K562 (cell line): ENCODE results near the gene NKX6-2. TPM values are rescaled to one million over a fixed set of nuclear protein-coding genes. Genes with fewer than 3 reads are reported as not detected.

Source experiments
- ATAC-seq: fragments of 200-7000 bp; cut with Tn5 transposase; 3 replicates; pipeline ENCODE4 v1.9.1; 2020; ENCODE audit warnings: moderate library complexity
- BruUV-seq: library from RNA; stranded (reverse); fragments of 400-500 nt; replicated peaks from 2 replicates; lab custom pipeline; 2021; lab: Mats Ljungman, UMichigan
- CTCF ChIA-PET: fragments of 300-600 bp; formaldehyde crosslinking; extraction: SDS; loops from one replicate; lab custom pipeline; 2021; ENCODE audit warnings: low intra/inter-chr PET ratio; lab: Yijun Ruan, JAX
- POLR2A ChIA-PET: fragments of 300-600, 350-650 bp; sonication (Branson Sonifier 250); formaldehyde crosslinking; extraction: SDS; loops from one replicate; lab custom pipeline; 2021; ENCODE audit warnings: antibody characterized with exemption, inconsistent platforms; lab: Yijun Ruan, JAX
- DNase-seq, 4 experiments: peaks; one replicate each; pipeline versions ENCODE4 v3.0.0 to v3.0.0-alpha.2; 2011 to 2018; ENCODE audit warnings: low spot score in 3 of 4, mixed read lengths in 3 of 4; ENCODE audit errors: extremely low read depth in 1 of 4
- FAIRE-seq: peaks from 2 replicates; lab custom pipeline; 2011; peaks lifted over from hg19 to GRCh38; lab: Jason Lieb, UNC
- H2AFZ ChIP-seq: 2 replicates; pipeline ENCODE4 v1.6.0; 2011; ENCODE audit warnings: low read depth, low read length, control low read depth, inconsistent platforms
- H3K27ac ChIP-seq: fragments of 200-600 bp; 3 replicates; pipeline ENCODE4 v1.8.0; 2011; ENCODE audit warnings: low read depth, mild to moderate bottlenecking, control low read depth, inconsistent platforms, low read length, moderate library complexity, mixed read lengths; ENCODE audit errors: extremely low read depth
- H3K27me3 ChIP-seq, 2 experiments: fragments of 300-600 bp in 1 of 2; 2 replicates in 1 of 2; 3 replicates in 1 of 2; pipeline versions ENCODE4 v1.6.0 to v1.8.0; 2011; ENCODE audit warnings: inconsistent platforms in 2 of 2, low read length in 2 of 2, mild to moderate bottlenecking in 1 of 2, mixed read lengths in 1 of 2, moderate library complexity in 1 of 2; ENCODE audit not compliant: control insufficient read depth in 2 of 2, insufficient read depth in 2 of 2
- H3K36me3 ChIP-seq: fragments of 300-600 bp; 3 replicates; pipeline ENCODE4 v1.8.0; 2011; ENCODE audit warnings: mild to moderate bottlenecking, low read length, inconsistent platforms; ENCODE audit not compliant: control insufficient read depth, insufficient read depth
- H3K4me1 ChIP-seq, 2 experiments: fragments of 200-600 bp in 1 of 2; replicated peaks in 1 of 2; 2 replicates in 1 of 2; 3 replicates in 1 of 2; pipeline versions ENCODE4 v1.5.1 to v1.8.0; 2011; ENCODE audit warnings: inconsistent platforms in 2 of 2, low read length in 2 of 2, mild to moderate bottlenecking in 1 of 2, mixed read lengths in 1 of 2, moderate library complexity in 1 of 2; ENCODE audit not compliant: control insufficient read depth in 2 of 2, insufficient read depth in 2 of 2
- H3K4me2 ChIP-seq: 2 replicates; pipeline ENCODE4 v1.6.1; 2011; ENCODE audit warnings: low read length, control low read depth, inconsistent platforms, mixed read lengths; ENCODE audit not compliant: insufficient read depth
- H3K4me3 ChIP-seq: fragments of 200-600 bp; sonication (generic), shearing (Covaris generic); 2 replicates; pipeline ENCODE4 v1.5.1; 2016; ENCODE audit warnings: control low read depth, inconsistent platforms
- H3K79me2 ChIP-seq: fragments of 200-600 bp; 3 replicates; pipeline ENCODE4 v1.8.0; 2011; ENCODE audit warnings: low read length, inconsistent platforms; ENCODE audit not compliant: control insufficient read depth, insufficient read depth
- H3K9ac ChIP-seq, 2 experiments: 2 replicates each; pipeline versions ENCODE4 v1.6.0 to v1.6.1; 2011; ENCODE audit warnings: low read depth in 2 of 2, low read length in 2 of 2, control low read depth in 1 of 2, inconsistent platforms in 1 of 2, mild to moderate bottlenecking in 1 of 2, mixed read lengths in 1 of 2; ENCODE audit not compliant: insufficient read depth in 1 of 2
- H3K9me1 ChIP-seq: one replicate; pipeline ENCODE4 v1.6.0; 2011; ENCODE audit warnings: inconsistent platforms, mild to moderate bottlenecking, low read length, moderate library complexity; ENCODE audit not compliant: control insufficient read depth, insufficient read depth
- H3K9me3 ChIP-seq: replicated peaks from 2 replicates; pipeline ENCODE4 v1.5.1; 2011; ENCODE audit warnings: low read depth, low read length, inconsistent platforms; ENCODE audit not compliant: control insufficient read depth, insufficient read depth
- H4K20me1 ChIP-seq: replicated peaks from 2 replicates; pipeline ENCODE4 v1.6.1; 2011; ENCODE audit warnings: low read length, inconsistent platforms, mixed read lengths; ENCODE audit not compliant: control insufficient read depth, insufficient read depth
- BACH1 ChIP-seq: fragments of 200-800 bp; sonication (Bioruptor generic); IDR thresholded peaks from 2 replicates; pipeline ENCODE4 v1.6.1; 2016; ENCODE audit warnings: missing genetic modification characterization, missing compliant biosample characterization
- BCOR ChIP-seq: fragments of 450-650 bp; IDR thresholded peaks from 2 replicates; pipeline ENCODE4 v1.6.1; 2016
- MLLT1 ChIP-seq, 2 experiments: fragments of 450-650 bp; IDR thresholded peaks; 2 replicates each; pipeline ENCODE4 v1.6.1; 2016
- NCOR1 ChIP-seq: fragments of 450-650 bp; IDR thresholded peaks from 2 replicates; pipeline ENCODE4 v1.6.1; 2016; ENCODE audit warnings: mild to moderate bottlenecking, moderate library complexity
- POU5F1 ChIP-seq: fragments of 150-350 bp; IDR thresholded peaks from 2 replicates; pipeline ENCODE4 v1.6.1; 2014; ENCODE audit warnings: borderline replicate concordance, low read length, low read depth, mild to moderate bottlenecking; ENCODE audit not compliant: partially characterized antibody
- RBM25 ChIP-seq: fragments of 200-400 bp; formaldehyde crosslinking; IDR thresholded peaks from 2 replicates; pipeline ENCODE4 v1.6.1; 2018; ENCODE audit warnings: low read length, low read depth, moderate library complexity; ENCODE audit not compliant: severe bottlenecking
- SAP30 ChIP-seq: fragments of 200-600 bp; sonication (generic); IDR thresholded peaks from 2 replicates; pipeline ENCODE4 v1.6.1; 2012; ENCODE audit warnings: borderline replicate concordance, low read depth, mild to moderate bottlenecking, moderate library complexity, low read length, control low read depth, inconsistent platforms; ENCODE audit not compliant: insufficient read depth, poor library complexity, severe bottlenecking
- SP1 ChIP-seq: sonication (generic); formaldehyde crosslinking; IDR thresholded peaks from 2 replicates; pipeline ENCODE4 v1.8.1; 2022; ENCODE audit warnings: mild to moderate bottlenecking, missing genetic modification reagents
- SPI1 ChIP-seq: IDR thresholded peaks from 2 replicates; pipeline ENCODE4 v1.6.1; 2011; ENCODE audit warnings: low read depth, low read length, control low read depth, borderline replicate concordance
- TRIM28 ChIP-seq: fragments of 450-650 bp; IDR thresholded peaks from 2 replicates; pipeline ENCODE4 v1.6.1; 2017
- ZNF282 ChIP-seq: sonication (generic); formaldehyde crosslinking; IDR thresholded peaks from 2 replicates; pipeline ENCODE4 v1.8.1; 2023; ENCODE audit warnings: missing genetic modification reagents
- WGBS: fragments of 100-300 bp; shearing (Covaris generic); methylation state at CpG from one replicate; pipeline ENCODE4 v1.1.6; 2016; ENCODE audit warnings: low coverage, mixed read lengths; ENCODE audit not compliant: insufficient coverage; ENCODE audit errors: missing lambda C conversion rate; 5-methylcytosine and 5-hydroxymethylcytosine counted together
- in situ Hi-C: fragments of 300-500 bp; cut with MboI; formaldehyde crosslinking; loops from 4 replicates; pipeline ENCODE4 v1.15.0; 2018; ENCODE audit warnings: inconsistent platforms, mixed read lengths
- intact Hi-C: fragments of 100-400 bp; cut with micrococcal nuclease; formaldehyde crosslinking; loops from 2 replicates; pipeline ENCODE4 v1.14.2; 2022
- polyA plus RNA-seq, 8 experiments: library from polyadenylated mRNA; depleted of rRNA in 4 of 8; stranded (reverse) in 5 of 8; unstranded in 3 of 8; fragments of >200 nt; fragmentation: Nextera tagmentation in 2 of 8; fragmentation: Illumina TruSeq in 1 of 8; extraction: Ambion mirVana in 2 of 8; extraction: Trizol in 1 of 8; gene quantifications; 2 replicates each; pipeline versions ENCODE4 v1.2.1 to v1.2.3, GENCODE V29; 2011 to 2014; ENCODE audit warnings: inconsistent platforms in 1 of 8, missing spikeins in 1 of 8
- total RNA-seq, 7 experiments: library from RNA; depleted of rRNA in 6 of 7; stranded (reverse); fragments of >200 nt in 6 of 7; fragmentation: Illumina TruSeq in 2 of 7; extraction: Trizol in 2 of 7; gene quantifications; 2 replicates each; pipeline versions ENCODE4 v1.2.1 to v1.2.3, GENCODE V29; 2011 to 2021; ENCODE audit warnings: low replicate concordance in 1 of 7
- TF ChIP-seq, protein P1 (sequence below): fragments of 250-450 bp; sonication (Bioruptor Pico); IDR thresholded peaks from 2 replicates; pipeline ENCODE4 v1.4.0; 2020; ENCODE audit warnings: mild to moderate bottlenecking
- TF ChIP-seq, protein P2 (sequence below): sonication (generic); formaldehyde crosslinking; IDR thresholded peaks from 2 replicates; pipeline ENCODE4 v1.8.0; 2023; ENCODE audit warnings: mild to moderate bottlenecking, missing genetic modification reagents
- TF ChIP-seq, protein P3 (sequence below): fragments of 250-450 bp; sonication (Bioruptor Pico); IDR thresholded peaks from 2 replicates; pipeline ENCODE4 v1.4.0; 2020; ENCODE audit warnings: mild to moderate bottlenecking, moderate library complexity

Gene NKX6-2
- total and polyA plus RNA-seq, 9 of the 15 experiments (the other 6 are each of a cell fraction or from before 2014, with no cell fraction given), result 1.0 to 1.6 TPM; not detected in 7

DNA sequence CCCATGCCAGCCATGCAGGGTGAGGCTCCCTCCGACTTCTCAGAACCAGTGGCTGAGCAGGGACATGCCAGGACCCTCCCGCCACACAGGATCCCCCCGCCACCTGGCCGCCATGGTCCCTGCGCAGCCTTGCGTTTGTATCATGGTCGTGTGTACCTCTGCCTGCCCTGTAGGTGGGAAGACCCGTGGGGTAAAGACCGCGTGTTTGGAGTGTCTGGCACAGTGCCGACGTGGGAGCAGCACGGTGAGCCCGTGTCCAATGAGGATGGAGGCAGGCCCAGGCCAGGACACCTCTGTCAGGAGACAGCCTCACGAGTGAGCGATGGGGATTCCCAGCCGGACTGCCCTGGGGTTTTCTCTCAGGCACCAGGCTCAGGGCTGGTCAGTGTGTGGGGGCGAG, 31.9 kb downstream of the NKX6-2 start:
- Histone ChIP-seq H4K20me1 (no peaks in the 10 kb centered on the region), H3K36me3 (no peaks in the 10 kb centered on the region), H3K27me3 (no peaks in the 10 kb centered on the region), H3K9me1 (no peaks in the 10 kb centered on the region), H3K9ac (no peak overlapping the region), H3K79me2 (no peaks in the 10 kb centered on the region), H2AFZ (no peak overlapping the region), H3K4me1 (peaks cover 0 to under 1% of the 10 kb centered on the region in 2 experiments; a peak in 1 of 5 replicates), H3K4me3 (no peak overlapping the region), H3K4me2 (no peak overlapping the region), H3K9me3 (no peaks in the 10 kb centered on the region; the same call in 1 of the 2 replicates), H3K27ac (no peak overlapping the region)
- FAIRE-seq (no peak), DNase-seq (no peak), ATAC-seq (no peak)
- POLR2A ChIA-PET, result no interaction called here
- CTCF ChIA-PET, result no interaction called here
- in situ Hi-C loops (no loop called here), intact Hi-C loops (no loop called here)
- TF ChIP-seq SAP30 (no peak), SP1 (CRISPR knock-in tag) (no peak), NCOR1 (no peak), MLLT1 (IDR thresholded peaks at IDR 0.05) (no peak), POU5F1 (no peak), RBM25 (no peak), TRIM28 (no peak), ZNF282 (CRISPR knock-in tag) (no peak), SPI1 (no peak), BACH1 (tag) (no peak), BCOR (no peak)
- TF ChIP-seq, protein P1, sequence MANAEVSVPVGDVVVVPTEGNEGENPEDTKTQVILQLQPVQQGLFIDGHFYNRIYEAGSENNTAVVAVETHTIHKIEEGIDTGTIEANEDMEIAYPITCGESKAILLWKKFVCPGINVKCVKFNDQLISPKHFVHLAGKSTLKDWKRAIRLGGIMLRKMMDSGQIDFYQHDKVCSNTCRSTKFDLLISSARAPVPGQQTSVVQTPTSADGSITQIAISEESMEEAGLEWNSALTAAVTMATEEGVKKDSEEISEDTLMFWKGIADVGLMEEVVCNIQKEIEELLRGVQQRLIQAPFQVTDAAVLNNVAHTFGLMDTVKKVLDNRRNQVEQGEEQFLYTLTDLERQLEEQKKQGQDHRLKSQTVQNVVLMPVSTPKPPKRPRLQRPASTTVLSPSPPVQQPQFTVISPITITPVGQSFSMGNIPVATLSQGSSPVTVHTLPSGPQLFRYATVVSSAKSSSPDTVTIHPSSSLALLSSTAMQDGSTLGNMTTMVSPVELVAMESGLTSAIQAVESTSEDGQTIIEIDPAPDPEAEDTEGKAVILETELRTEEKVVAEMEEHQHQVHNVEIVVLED, result no peak
- TF ChIP-seq, protein P2, sequence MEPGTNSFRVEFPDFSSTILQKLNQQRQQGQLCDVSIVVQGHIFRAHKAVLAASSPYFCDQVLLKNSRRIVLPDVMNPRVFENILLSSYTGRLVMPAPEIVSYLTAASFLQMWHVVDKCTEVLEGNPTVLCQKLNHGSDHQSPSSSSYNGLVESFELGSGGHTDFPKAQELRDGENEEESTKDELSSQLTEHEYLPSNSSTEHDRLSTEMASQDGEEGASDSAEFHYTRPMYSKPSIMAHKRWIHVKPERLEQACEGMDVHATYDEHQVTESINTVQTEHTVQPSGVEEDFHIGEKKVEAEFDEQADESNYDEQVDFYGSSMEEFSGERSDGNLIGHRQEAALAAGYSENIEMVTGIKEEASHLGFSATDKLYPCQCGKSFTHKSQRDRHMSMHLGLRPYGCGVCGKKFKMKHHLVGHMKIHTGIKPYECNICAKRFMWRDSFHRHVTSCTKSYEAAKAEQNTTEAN (CRISPR knock-in tag), result no peak
- TF ChIP-seq, protein P3, sequence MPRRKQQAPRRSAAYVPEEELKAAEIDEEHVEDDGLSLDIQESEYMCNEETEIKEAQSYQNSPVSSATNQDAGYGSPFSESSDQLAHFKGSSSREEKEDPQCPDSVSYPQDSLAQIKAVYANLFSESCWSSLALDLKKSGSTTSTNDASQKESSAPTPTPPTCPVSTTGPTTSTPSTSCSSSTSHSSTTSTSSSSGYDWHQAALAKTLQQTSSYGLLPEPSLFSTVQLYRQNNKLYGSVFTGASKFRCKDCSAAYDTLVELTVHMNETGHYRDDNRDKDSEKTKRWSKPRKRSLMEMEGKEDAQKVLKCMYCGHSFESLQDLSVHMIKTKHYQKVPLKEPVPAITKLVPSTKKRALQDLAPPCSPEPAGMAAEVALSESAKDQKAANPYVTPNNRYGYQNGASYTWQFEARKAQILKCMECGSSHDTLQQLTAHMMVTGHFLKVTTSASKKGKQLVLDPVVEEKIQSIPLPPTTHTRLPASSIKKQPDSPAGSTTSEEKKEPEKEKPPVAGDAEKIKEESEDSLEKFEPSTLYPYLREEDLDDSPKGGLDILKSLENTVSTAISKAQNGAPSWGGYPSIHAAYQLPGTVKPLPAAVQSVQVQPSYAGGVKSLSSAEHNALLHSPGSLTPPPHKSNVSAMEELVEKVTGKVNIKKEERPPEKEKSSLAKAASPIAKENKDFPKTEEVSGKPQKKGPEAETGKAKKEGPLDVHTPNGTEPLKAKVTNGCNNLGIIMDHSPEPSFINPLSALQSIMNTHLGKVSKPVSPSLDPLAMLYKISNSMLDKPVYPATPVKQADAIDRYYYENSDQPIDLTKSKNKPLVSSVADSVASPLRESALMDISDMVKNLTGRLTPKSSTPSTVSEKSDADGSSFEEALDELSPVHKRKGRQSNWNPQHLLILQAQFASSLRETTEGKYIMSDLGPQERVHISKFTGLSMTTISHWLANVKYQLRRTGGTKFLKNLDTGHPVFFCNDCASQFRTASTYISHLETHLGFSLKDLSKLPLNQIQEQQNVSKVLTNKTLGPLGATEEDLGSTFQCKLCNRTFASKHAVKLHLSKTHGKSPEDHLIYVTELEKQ (CRISPR knock-in tag), result no peak
- 100% methylated on average over 7 of the region's 18 CpGs for whole genome bisulfite sequencing
- no TSS peak for BruUV-seq
